Osteoblast (primary cell): Measurements from ENCODE around the gene LOXHD1. TPM values are rescaled to one million over a fixed set of nuclear protein-coding genes. Genes with fewer than 3 reads are reported as not detected.

Experiments
- DNase-seq: peaks from one replicate; pipeline ENCODE4 v3.0.0; 2011; ENCODE audit warnings: low spot score, mixed read lengths; ENCODE audit not compliant: insufficient read length; ENCODE audit errors: missing footprints
- H2AFZ ChIP-seq: 2 replicates; pipeline ENCODE4 v1.6.0; 2011; ENCODE audit warnings: mild to moderate bottlenecking, low read length
- H3K27ac ChIP-seq: 2 replicates; pipeline ENCODE4 v1.5.1; 2011; ENCODE audit warnings: mild to moderate bottlenecking, low read depth, low read length, moderate library complexity
- H3K27me3 ChIP-seq: 2 replicates; pipeline ENCODE4 v1.6.0; 2012; ENCODE audit warnings: mild to moderate bottlenecking, control low read depth, inconsistent platforms, low read length, moderate library complexity; ENCODE audit not compliant: insufficient read depth
- H3K36me3 ChIP-seq: 2 replicates; pipeline ENCODE4 v1.5.1; 2011; ENCODE audit warnings: mild to moderate bottlenecking, low read length, control low read depth, moderate library complexity; ENCODE audit not compliant: insufficient read depth
- H3K4me1 ChIP-seq: 2 replicates; pipeline ENCODE4 v1.5.1; 2011; ENCODE audit warnings: mild to moderate bottlenecking, low read length, control low read depth, moderate library complexity; ENCODE audit not compliant: insufficient read depth
- H3K4me2 ChIP-seq: 2 replicates; pipeline ENCODE4 v1.6.0; 2011; ENCODE audit warnings: mild to moderate bottlenecking, low read length; ENCODE audit not compliant: insufficient read depth
- H3K4me3 ChIP-seq: fragments of 200-600 bp; sonication (generic); 3 replicates; pipeline ENCODE4 v1.5.1; 2012; ENCODE audit warnings: mild to moderate bottlenecking, low read length, inconsistent platforms; ENCODE audit not compliant: insufficient read depth
- H3K79me2 ChIP-seq: 2 replicates; pipeline ENCODE4 v1.6.0; 2012; ENCODE audit warnings: mild to moderate bottlenecking, low read length, control low read depth, inconsistent platforms; ENCODE audit not compliant: insufficient read depth
- H3K9me3 ChIP-seq: 2 replicates; pipeline ENCODE4 v1.5.1; 2011; ENCODE audit warnings: low read depth, low read length, control low read depth
- H4K20me1 ChIP-seq: 2 replicates; pipeline ENCODE4 v1.6.0; 2012; ENCODE audit warnings: mild to moderate bottlenecking, low read length, control low read depth; ENCODE audit not compliant: insufficient read depth
- total RNA-seq: library from RNA; depleted of rRNA; stranded (reverse); fragments of >200 nt; gene quantifications from 2 replicates; pipeline ENCODE4 v1.2.3, GENCODE V29; 2012
- TF ChIP-seq, protein P1 (sequence below): IDR thresholded peaks from 2 replicates; pipeline ENCODE4 v1.5.1; 2011; ENCODE audit warnings: mild to moderate bottlenecking, low read depth, low read length, moderate library complexity; ENCODE audit errors: extremely low read depth

Gene LOXHD1
- total RNA-seq, 1 donor: not detected

DNA sequence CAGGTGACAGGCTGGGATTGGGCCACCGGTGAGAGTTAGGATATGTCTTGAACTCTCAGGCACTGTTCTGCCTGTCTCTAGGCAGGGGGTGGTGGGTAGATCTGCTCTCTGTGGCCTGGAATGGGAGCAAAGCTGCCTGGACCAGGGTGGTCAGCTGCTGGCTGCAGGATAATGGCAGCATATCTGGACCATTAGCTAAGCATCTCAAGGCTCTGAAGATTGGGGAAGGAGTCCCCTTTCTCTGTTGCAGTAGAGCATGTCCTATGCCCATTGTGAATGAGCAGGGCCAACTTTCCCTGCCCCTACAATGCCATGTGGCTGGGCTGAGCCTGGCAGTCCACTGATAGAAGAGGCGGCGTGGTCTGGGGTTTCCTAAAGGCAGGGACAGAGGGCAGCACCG is 34.6 kb downstream of the LOXHD1 start:
- H3K79me2 ChIP-seq: no peaks in the 10 kb centered on the region
- no peak overlapping the region for H3K27ac ChIP-seq
- no peaks in the 10 kb centered on the region for H4K20me1 ChIP-seq
- H2AFZ ChIP-seq: no peak overlapping the region
- no peak for DNase-seq
- H3K9me3 ChIP-seq: no peaks in the 10 kb centered on the region
- no peaks in the 10 kb centered on the region for H3K36me3 ChIP-seq
- H3K4me3 ChIP-seq: no peak overlapping the region
- H3K27me3 ChIP-seq: no peaks in the 10 kb centered on the region
- TF ChIP-seq, protein P1, sequence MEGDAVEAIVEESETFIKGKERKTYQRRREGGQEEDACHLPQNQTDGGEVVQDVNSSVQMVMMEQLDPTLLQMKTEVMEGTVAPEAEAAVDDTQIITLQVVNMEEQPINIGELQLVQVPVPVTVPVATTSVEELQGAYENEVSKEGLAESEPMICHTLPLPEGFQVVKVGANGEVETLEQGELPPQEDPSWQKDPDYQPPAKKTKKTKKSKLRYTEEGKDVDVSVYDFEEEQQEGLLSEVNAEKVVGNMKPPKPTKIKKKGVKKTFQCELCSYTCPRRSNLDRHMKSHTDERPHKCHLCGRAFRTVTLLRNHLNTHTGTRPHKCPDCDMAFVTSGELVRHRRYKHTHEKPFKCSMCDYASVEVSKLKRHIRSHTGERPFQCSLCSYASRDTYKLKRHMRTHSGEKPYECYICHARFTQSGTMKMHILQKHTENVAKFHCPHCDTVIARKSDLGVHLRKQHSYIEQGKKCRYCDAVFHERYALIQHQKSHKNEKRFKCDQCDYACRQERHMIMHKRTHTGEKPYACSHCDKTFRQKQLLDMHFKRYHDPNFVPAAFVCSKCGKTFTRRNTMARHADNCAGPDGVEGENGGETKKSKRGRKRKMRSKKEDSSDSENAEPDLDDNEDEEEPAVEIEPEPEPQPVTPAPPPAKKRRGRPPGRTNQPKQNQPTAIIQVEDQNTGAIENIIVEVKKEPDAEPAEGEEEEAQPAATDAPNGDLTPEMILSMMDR: no peak
- H3K4me1 ChIP-seq: no peaks in the 10 kb centered on the region
- no peak overlapping the region for H3K4me2 ChIP-seq

DNA sequence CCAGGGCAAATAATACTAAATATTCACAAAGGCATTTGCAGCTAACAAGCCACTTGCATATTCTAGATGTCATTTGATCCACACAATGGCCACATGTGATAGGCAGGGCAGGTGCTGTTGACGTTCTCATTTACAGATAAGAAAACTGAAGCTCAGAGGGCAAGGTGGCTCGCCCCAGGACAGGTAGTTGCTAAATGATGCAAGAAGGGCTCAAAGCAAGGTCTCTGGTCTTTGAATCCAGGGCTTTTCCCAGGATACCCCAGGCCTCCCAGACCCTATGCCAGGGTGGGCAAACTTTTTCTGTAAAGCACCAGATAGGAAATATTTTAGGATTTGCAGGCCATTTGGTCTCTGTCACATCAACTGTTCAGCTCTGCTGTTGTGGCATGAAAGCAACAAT is 35.1 kb downstream of the LOXHD1 start:
- no peaks in the 10 kb centered on the region for H3K4me1 ChIP-seq
- no peak overlapping the region for H3K4me2 ChIP-seq
- H3K36me3 ChIP-seq: no peaks in the 10 kb centered on the region
- TF ChIP-seq, protein P1: no peak
- H3K27me3 ChIP-seq: no peaks in the 10 kb centered on the region
- no peak for DNase-seq
- no peak overlapping the region for H3K27ac ChIP-seq
- H3K9me3 ChIP-seq: no peaks in the 10 kb centered on the region
- H3K4me3 ChIP-seq: no peak overlapping the region
- H2AFZ ChIP-seq: no peak overlapping the region
- no peaks in the 10 kb centered on the region for H4K20me1 ChIP-seq
- no peaks in the 10 kb centered on the region for H3K79me2 ChIP-seq

GRCh38 chr18:46621111-46621766 is 35.8 kb downstream of the LOXHD1 start:
- Histone ChIP-seq H2AFZ (no peak overlapping the region), H3K4me1 (no peaks in the 10 kb centered on the region), H3K27ac (no peak overlapping the region), H3K9me3 (no peaks in the 10 kb centered on the region), H3K79me2 (no peaks in the 10 kb centered on the region), H3K4me3 (no peak overlapping the region), H3K4me2 (no peak overlapping the region), H4K20me1 (no peaks in the 10 kb centered on the region), H3K27me3 (no peaks in the 10 kb centered on the region), H3K36me3 (no peaks in the 10 kb centered on the region)
- TF ChIP-seq, protein P1: no peak
- DNase-seq: no peak

DNA sequence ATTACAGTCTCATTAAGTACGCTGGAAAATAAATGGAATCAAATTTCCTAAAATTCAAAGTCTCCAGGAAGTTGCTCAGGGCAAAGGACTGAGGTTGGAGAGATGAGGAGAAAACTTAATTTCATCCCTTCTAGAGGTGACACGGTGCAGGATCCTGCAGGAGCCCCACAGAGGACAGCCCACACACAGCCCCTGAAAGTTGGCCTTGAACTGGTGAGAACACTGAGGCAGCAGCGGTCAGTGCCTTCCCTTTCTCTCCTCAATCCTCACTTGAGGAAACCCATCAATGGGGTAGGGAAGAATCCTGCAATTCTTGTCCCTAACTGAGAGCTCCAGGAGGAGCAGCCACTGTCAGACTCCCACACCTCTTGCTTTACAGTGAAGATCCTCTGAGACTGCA is 37.5 kb downstream of the LOXHD1 start:
- Histone ChIP-seq H3K27me3 (no peaks in the 10 kb centered on the region), H4K20me1 (no peaks in the 10 kb centered on the region), H3K79me2 (no peaks in the 10 kb centered on the region), H3K27ac (no peak overlapping the region), H3K36me3 (no peaks in the 10 kb centered on the region), H3K4me2 (no peak overlapping the region), H3K9me3 (no peaks in the 10 kb centered on the region), H2AFZ (no peak overlapping the region), H3K4me1 (no peaks in the 10 kb centered on the region), H3K4me3 (no peak overlapping the region)
- TF ChIP-seq, protein P1: no peak
- no peak for DNase-seq
